A673 (cell line): ENCODE measurements around the gene SMC3. TPM values are rescaled to one million over a fixed set of nuclear protein-coding genes. Genes with fewer than 3 reads are reported as not detected.

Experiments
- BruUV-seq: library from RNA; stranded (reverse); fragments of 400-500 nt; replicated peaks from 2 replicates; lab custom pipeline; 2021; lab: Mats Ljungman, UMichigan
- CTCF ChIA-PET: fragments of 300-600 bp; sonication (Branson Sonifier 250); formaldehyde crosslinking; loops from one replicate; lab custom pipeline; 2022; ENCODE audit warnings: antibody characterized with exemption; lab: Charles Lee
- POLR2A ChIA-PET: fragments of 300-600 bp; sonication (Branson Sonifier 250); formaldehyde crosslinking; loops from one replicate; lab custom pipeline; 2022; ENCODE audit warnings: antibody characterized with exemption; ENCODE audit not compliant: low non-redundant PET; lab: Charles Lee
- DNase-seq: peaks from one replicate; pipeline ENCODE4 v3.0.0-alpha.2; 2015; ENCODE audit warnings: low spot score
- H3K27ac ChIP-seq: fragments of 200-600 bp; sonication (generic); 2 replicates; pipeline ENCODE4 v1.5.1; 2016; ENCODE audit warnings: mixed run types, low read depth, mild to moderate bottlenecking, mixed read lengths, antibody characterized with exemption, low read length; ENCODE audit not compliant: poor library complexity, severe bottlenecking
- H3K27me3 ChIP-seq: fragments of 200-600 bp; sonication (generic); replicated peaks from 2 replicates; pipeline ENCODE4 v1.6.1; 2017; ENCODE audit warnings: mixed run types, low read depth, mild to moderate bottlenecking, mixed read lengths, antibody characterized with exemption, low read length; ENCODE audit not compliant: insufficient read depth, poor library complexity
- H3K36me3 ChIP-seq: fragments of 200-600 bp; sonication (generic); 2 replicates; pipeline ENCODE4 v1.6.1; 2016; ENCODE audit warnings: mixed run types, mild to moderate bottlenecking, mixed read lengths, antibody characterized with exemption, low read length; ENCODE audit not compliant: insufficient read depth, poor library complexity, severe bottlenecking
- H3K4me1 ChIP-seq: fragments of 200-600 bp; sonication (generic); 2 replicates; pipeline ENCODE4 v1.6.1; 2017; ENCODE audit warnings: mixed run types, mild to moderate bottlenecking, mixed read lengths, antibody characterized with exemption, low read length; ENCODE audit not compliant: insufficient read depth, poor library complexity, severe bottlenecking
- H3K4me3 ChIP-seq: fragments of 200-600 bp; sonication (generic); 2 replicates; pipeline ENCODE4 v1.5.1; 2016; ENCODE audit warnings: low read depth, mixed run types, mild to moderate bottlenecking, mixed read lengths, low read length; ENCODE audit not compliant: poor library complexity, severe bottlenecking
- H3K9me3 ChIP-seq: fragments of 200-600 bp; sonication (generic); 2 replicates; pipeline ENCODE4 v1.6.1; 2016; ENCODE audit warnings: mixed run types, low read depth, mild to moderate bottlenecking, mixed read lengths, antibody characterized with exemption, low read length; ENCODE audit not compliant: poor library complexity, severe bottlenecking
- CTCF ChIP-seq: fragments of 300-800, 200-600 bp; sonication (generic); conservative IDR thresholded peaks from 2 replicates; pipeline ENCODE4 v1.5.1; 2017; ENCODE audit warnings: low read depth, mild to moderate bottlenecking, antibody characterized with exemption, low read length, moderate library complexity, mixed read lengths
- EZH2 ChIP-seq: fragments of 200-600 bp; sonication (generic); IDR thresholded peaks from 2 replicates; pipeline ENCODE4 v1.6.1; 2017; ENCODE audit warnings: borderline replicate concordance, low read depth, mild to moderate bottlenecking, mixed read lengths, antibody characterized with exemption, low read length; ENCODE audit not compliant: poor library complexity, severe bottlenecking
- intact Hi-C: fragments of 100-400 bp; cut with micrococcal nuclease; formaldehyde crosslinking; loops from one replicate; pipeline ENCODE4 v1.10.0; 2022; ENCODE audit not compliant: unreplicated experiment
- total RNA-seq: library from RNA; stranded (reverse); gene quantifications from 2 replicates; pipeline ENCODE4 v1.2.3, GENCODE V29; 2021

Gene SMC3
- total RNA-seq, 1 experiment from 2014 or later, result 107 TPM

- no peak overlapping the region for H3K27ac ChIP-seq
- intact Hi-C loops, result no loop called here
- H3K9me3 ChIP-seq, result no peaks in the 10 kb centered on the region
- no peaks in the 10 kb centered on the region for H3K27me3 ChIP-seq
- no TSS peak for BruUV-seq
- no peaks in the 10 kb centered on the region for H3K36me3 ChIP-seq
- ChIA-PET CTCF (no interaction called here), POLR2A (no interaction called here)
- TF ChIP-seq EZH2 (no peak), CTCF (no peak)
- no peak for DNase-seq
- H3K4me3 ChIP-seq, result no peak overlapping the region
- peaks cover 26% of the 10 kb centered on the region for H3K4me1 ChIP-seq
Observed at GRCh38 chr10:110539091-110539490, 28.4 kb upstream of the SMC3 start.

GRCh38 chr10:110540031-110540430 is 27.5 kb upstream of the SMC3 start:
- H3K27ac ChIP-seq, result no peak overlapping the region
- CTCF ChIA-PET, result no interaction called here
- peaks cover 22% of the 10 kb centered on the region for H3K4me1 ChIP-seq
- H3K36me3 ChIP-seq, result no peaks in the 10 kb centered on the region
- POLR2A ChIA-PET, result interaction anchor here (0.7 kb wide), 1 partner anchor 8 kb away, joined by 4 read pairs; no protein-coding TSS in a partner anchor
- H3K27me3 ChIP-seq, result no peaks in the 10 kb centered on the region
- no peak for DNase-seq
- intact Hi-C loops, result no loop called here
- H3K9me3 ChIP-seq, result no peaks in the 10 kb centered on the region
- TF ChIP-seq CTCF (no peak), EZH2 (no peak)
- H3K4me3 ChIP-seq, result no peak overlapping the region
- BruUV-seq, result no TSS peak

- no peak for DNase-seq
- POLR2A ChIA-PET, result no interaction called here
- H3K4me1 ChIP-seq, result peaks cover 5% of the 10 kb centered on the region
- no peak overlapping the region for H3K27ac ChIP-seq
- CTCF ChIA-PET, result interaction anchor here (2.5 kb wide), 1 partner anchor 191 kb away, joined by 19 read pairs; no protein-coding TSS in a partner anchor
- H3K27me3 ChIP-seq, result no peaks in the 10 kb centered on the region
- intact Hi-C loops, result no loop called here
- no peak for TF ChIP-seq EZH2
- H3K9me3 ChIP-seq, result no peaks in the 10 kb centered on the region
- no peaks in the 10 kb centered on the region for H3K36me3 ChIP-seq
- no TSS peak for BruUV-seq
- no peak overlapping the region for H3K4me3 ChIP-seq
Observed at GRCh38 chr10:110544958-110545537, 22.4 kb upstream of the SMC3 start.
